ENCODE results near the gene SUGT1.

GRCh38 chr13:52703482-52703881 lies 50.8 kb downstream of the SUGT1 start:
- TF ChIP-seq CTCF (conservative IDR thresholded peaks at IDR 0.05; ENCODE audit: low read length) (no peak), EZH2phosphoT487 (IDR thresholded peaks at IDR 0.05; ENCODE audit: borderline replicate concordance, low read depth, low read length) (no peak)

All from OCI-LY7 (cell line).